ENCODE results near the gene DSG1.

DNA sequence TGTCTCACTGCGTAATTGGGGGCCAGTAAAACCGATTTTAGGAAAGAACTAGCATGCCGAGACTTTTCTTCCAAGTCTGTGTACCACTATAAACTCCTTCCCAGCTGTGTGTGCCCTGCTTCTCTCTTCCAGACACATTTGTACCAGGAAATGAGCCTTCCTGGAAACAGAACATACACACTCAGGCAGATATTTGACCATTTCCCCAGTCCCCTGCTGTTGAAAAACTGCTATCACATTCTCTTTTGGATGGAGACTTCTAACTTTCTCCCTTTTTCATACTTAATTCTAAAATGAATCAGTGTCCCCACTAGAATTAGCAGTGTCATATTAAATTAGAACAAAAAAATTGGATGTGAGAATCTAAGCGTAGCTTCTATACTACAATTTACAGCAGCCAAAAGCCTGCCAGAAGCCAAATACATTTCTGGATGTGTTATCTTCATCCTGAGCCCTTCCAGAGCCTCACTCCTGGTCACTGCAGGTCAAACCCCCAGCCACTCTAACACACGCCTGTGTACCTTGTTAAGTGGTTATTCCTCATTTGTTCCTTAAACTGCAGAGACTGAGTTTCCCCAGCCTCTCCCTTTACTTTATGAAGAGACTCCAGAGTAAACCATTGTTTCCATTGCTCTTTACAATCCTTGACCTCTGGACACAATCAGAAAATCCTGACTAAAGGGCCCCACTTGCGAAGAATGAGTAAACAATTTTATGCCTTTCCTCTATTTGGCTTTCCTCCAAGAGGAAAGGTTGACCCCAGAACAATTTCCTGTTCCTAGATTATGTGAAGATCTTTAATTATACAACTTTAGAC lies 79.0 kb downstream of the DSG1 start:
- TF ChIP-seq YY1 (IDR thresholded peaks at IDR 0.05; ENCODE audit: insufficient read depth, insufficient read length), result no peak
- TF ChIP-seq ZNF274 (IDR thresholded peaks at IDR 0.05; ENCODE audit: low read depth, low read length), result no peak
